ENCODE data around the gene GALNT10. TPM values are rescaled to one million over a fixed set of nuclear protein-coding genes. Genes with fewer than 3 reads are reported as not detected.

Gene GALNT10
- total RNA-seq, 1 experiment from 2014 or later = 27.8 TPM

DNA sequence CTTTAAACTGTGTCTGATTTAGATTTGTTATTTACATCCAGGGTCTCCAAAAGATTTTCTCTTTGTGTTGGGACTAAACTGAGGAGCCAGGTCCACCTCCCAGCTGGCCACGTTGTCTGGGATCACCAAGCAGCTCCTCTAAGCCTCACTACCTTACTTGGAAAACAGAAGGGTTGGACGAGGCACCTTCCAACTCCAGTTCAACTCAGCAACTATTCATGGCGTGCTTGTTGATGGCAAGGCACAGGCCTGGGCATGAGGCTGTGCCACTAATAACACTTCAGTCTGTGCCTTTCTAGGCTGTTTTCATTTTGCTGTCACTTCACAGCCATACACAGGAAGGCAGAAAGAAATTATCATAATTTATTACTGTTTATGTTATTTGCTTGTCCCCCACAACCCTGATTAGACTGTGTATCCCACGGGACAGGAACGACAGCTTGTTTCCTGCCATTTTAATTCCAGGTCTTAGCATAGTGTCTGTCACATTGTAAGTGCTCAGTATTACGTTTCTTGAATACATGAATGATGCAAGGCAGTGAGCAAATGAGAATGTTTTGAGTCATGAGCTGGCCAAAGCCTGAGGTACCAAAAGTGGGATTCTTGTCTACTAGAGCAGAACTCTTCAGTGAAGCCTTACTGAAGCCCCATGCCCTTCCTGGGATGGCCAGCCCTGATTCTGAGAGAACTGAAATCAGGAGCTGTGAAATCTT is 125.8 kb downstream of the GALNT10 start:
- CTCF ChIA-PET = no interaction called here
- intact Hi-C loops (cut with micrococcal nuclease) = no loop called here

More for the DNA sequence above, 125.8 kb downstream of the GALNT10 start:
- Histone ChIP-seq H3K9me2 (ENCODE audit: insufficient read depth) (no peaks in the 10 kb centered on the region), H3K4me3 (replicated peaks in 1 of 2; ENCODE audit: low read depth in 1 of 2, low read length in 2 of 2) (no peak overlapping the region), H3K9ac (ENCODE audit: low read length) (no peak overlapping the region), H4K20me1 (ENCODE audit: insufficient read depth) (no peaks in the 10 kb centered on the region), H3K27me3 (ENCODE audit: insufficient read depth, low read length) (no peaks in the 10 kb centered on the region), H2AFZ (ENCODE audit: low read depth, low read length, poor library complexity, severe bottlenecking) (no peak overlapping the region), H3K79me2 (ENCODE audit: insufficient read depth, low read length) (no peaks in the 10 kb centered on the region), H3K4me1 (ENCODE audit: control insufficient read depth in 1 of 2, insufficient read depth in 2 of 2, low read length in 2 of 2) (no peaks in the 10 kb centered on the region), H3K27ac (ENCODE audit: low read depth, low read length) (no peak overlapping the region), H3K4me2 (ENCODE audit: low read length) (no peak overlapping the region), H3K9me3 (ENCODE audit: control insufficient read depth in 1 of 2, insufficient read depth in 1 of 2, low read depth in 1 of 2, low read length in 2 of 2) (no peaks in the 10 kb centered on the region), H3K36me3 (ENCODE audit: control insufficient read depth in 1 of 2, insufficient read depth in 2 of 2, low read length in 2 of 2) (no peaks in the 10 kb centered on the region)
- ATAC-seq = no peak
- ChIA-PET RAD21 (ENCODE audit: low non-redundant PET in 1 of 2, low total read pairs in 2 of 2, uncharacterized antibody in 2 of 2, unreplicated experiment in 2 of 2) (no interaction called here), POLR2A (no interaction called here)
- TF ChIP-seq, protein P1, sequence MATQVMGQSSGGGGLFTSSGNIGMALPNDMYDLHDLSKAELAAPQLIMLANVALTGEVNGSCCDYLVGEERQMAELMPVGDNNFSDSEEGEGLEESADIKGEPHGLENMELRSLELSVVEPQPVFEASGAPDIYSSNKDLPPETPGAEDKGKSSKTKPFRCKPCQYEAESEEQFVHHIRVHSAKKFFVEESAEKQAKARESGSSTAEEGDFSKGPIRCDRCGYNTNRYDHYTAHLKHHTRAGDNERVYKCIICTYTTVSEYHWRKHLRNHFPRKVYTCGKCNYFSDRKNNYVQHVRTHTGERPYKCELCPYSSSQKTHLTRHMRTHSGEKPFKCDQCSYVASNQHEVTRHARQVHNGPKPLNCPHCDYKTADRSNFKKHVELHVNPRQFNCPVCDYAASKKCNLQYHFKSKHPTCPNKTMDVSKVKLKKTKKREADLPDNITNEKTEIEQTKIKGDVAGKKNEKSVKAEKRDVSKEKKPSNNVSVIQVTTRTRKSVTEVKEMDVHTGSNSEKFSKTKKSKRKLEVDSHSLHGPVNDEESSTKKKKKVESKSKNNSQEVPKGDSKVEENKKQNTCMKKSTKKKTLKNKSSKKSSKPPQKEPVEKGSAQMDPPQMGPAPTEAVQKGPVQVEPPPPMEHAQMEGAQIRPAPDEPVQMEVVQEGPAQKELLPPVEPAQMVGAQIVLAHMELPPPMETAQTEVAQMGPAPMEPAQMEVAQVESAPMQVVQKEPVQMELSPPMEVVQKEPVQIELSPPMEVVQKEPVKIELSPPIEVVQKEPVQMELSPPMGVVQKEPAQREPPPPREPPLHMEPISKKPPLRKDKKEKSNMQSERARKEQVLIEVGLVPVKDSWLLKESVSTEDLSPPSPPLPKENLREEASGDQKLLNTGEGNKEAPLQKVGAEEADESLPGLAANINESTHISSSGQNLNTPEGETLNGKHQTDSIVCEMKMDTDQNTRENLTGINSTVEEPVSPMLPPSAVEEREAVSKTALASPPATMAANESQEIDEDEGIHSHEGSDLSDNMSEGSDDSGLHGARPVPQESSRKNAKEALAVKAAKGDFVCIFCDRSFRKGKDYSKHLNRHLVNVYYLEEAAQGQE (IDR thresholded peaks at IDR 0.05; ENCODE audit: low read depth) = no peak
- no peak for TF ChIP-seq RAD21 (IDR thresholded peaks at IDR 0.05; ENCODE audit: low read depth)
- TF ChIP-seq CEBPB (IDR thresholded peaks at IDR 0.05; ENCODE audit: low read depth) = no peak
- TF ChIP-seq POLR2A (IDR thresholded peaks at IDR 0.05; ENCODE audit: borderline replicate concordance, extremely low read depth, insufficient read depth, insufficient read length) = no peak
- no peak for TF ChIP-seq POLR2AphosphoS5 (IDR thresholded peaks at IDR 0.05; ENCODE audit: low read depth, low read length)
- no peak for TF ChIP-seq ZBTB33 (IDR thresholded peaks at IDR 0.05; ENCODE audit: extremely low read depth, insufficient replicate concordance, low read length)
- TF ChIP-seq ELF1 (IDR thresholded peaks at IDR 0.05; ENCODE audit: borderline replicate concordance, low read depth) = no peak
- no peak for TF ChIP-seq MAX (IDR thresholded peaks at IDR 0.05)
- no TSS peak for BruUV-seq (replicated peaks)
- DNase-seq (ENCODE audit: low read depth, low spot score) = no peak

Data from HCT116 (cell line).